Forelimb muscle (tissue), 1 donor: ENCODE measurements around the gene SSR1. TPM values are rescaled to one million over a fixed set of nuclear protein-coding genes. Genes with fewer than 3 reads are reported as not detected.
"Not testable (repeated sequence)": the region's sequence is repeated elsewhere in the genome, so short reads cannot be mapped to it uniquely, and the experiment has no call there.

Source experiments
- DNase-seq: peaks from one replicate; pipeline ENCODE4 v3.0.0-alpha.2; 2013; ENCODE audit warnings: low read depth
- polyA plus RNA-seq: library from polyadenylated mRNA; unstranded; fragments of 120-200 nt; gene quantifications from one replicate; pipeline ENCODE4 v1.2.1, GENCODE V29; 2013; ENCODE audit not compliant: insufficient read length

Gene SSR1
- polyA plus RNA-seq, 1 donor, result 73.2 TPM

DNA sequence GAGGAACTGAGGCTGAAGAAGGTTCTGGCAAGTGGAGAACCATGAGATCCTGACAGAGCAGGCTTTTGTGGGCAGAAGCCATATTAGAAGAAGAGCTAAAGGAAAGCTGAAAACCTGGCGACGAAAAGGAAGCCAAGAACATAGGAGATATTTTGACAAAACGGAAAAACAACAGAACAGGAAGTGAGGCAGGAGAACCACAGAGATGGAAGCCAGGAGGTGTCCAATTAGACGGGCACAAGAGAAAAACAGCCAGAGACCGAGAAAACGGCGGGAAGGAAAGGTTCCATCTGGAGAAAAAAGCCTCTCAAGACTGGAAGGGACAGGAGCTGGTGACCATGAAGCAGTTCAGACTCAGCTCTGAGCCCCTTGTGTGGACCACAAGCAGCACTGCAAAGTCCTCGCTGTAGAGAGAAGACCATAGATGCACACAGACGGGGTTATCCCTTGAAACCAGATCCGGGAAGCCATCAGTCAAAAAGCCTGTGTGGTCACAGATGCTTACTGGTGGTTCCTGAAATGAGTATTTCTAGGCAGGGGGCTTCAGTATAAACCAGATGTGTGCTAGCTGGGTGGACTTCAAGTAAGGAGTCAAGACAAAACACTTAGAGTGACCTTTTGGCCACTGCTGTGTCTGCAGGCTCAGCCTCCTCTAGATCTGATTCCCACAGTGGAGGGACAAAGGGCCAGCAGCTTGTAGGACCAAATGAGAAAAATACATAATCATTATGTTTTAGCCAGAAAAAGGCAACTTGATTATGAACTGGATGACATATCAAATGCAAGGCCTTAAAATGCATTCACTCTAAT lies 30.7 kb downstream of the SSR1 start:
- DNase-seq, result no peak

- no peak for DNase-seq
These were observed 36.8 kb downstream of the SSR1 start for GRCh38 chr6:7276199-7276524.

GRCh38 chr6:7274525-7274924 lies 38.5 kb downstream of the SSR1 start:
- DNase-seq, result not testable (repeated sequence)

GRCh38 chr6:7273709-7274108 lies 39.3 kb downstream of the SSR1 start:
- DNase-seq, result no peak

DNA sequence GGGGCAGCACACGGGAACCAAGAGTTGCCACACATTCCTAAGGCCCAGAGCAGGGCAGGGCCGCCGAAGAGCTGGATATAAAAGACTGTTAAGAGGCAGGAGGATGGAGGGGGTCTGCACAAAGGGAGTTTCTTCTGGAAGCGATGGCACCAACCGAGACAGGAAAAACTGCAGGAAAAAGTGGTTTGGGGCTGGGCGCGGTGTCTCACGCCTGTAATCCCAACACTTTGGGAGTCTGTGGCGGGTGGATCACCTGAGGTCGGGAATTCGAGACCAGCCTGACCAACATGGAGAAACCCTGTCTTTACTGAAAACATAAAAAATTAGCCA lies 41.8 kb downstream of the SSR1 start:
- DNase-seq, result no peak

DNA sequence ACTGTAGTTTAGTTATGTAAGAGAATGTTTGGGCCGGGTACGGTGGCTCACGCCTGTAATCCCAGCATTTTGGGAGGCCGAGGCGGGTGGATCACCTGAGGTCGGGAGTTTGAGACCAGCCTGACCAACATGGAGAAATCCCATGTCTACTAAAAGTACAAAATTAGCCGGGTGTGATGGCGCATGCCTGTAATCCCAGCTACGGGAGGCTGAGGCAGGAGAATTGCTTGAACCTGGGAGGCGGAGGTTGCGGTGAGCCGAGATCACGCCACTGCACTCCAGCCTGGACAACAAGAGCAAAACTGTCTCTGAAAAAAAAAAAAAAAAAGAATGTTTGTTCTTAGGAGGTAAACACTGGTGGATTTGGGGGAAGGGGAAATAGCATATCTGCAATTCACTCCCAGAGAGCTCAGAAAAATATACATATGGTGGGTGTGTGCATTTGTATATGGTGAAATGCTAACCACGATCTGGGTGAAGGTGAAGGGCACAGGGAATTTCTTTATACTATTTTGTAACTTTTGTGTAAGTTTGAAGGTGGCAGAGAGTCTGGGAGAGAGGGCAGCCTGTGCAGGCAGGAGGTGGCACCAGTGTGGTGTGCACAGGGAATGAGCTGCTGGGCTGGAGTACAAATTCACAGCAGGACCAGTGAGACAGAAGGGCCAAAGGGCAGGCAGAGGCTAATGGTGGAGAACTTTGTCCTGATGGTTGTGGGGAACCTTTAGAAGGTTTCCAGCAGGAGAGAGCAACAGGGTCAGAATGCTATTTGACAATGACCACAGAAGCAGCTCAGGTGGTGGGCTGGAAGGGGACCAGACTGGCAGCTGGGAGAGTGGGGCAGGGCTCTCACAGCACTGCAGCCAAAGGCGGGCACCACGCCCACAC lies 42.4 kb downstream of the SSR1 start:
- DNase-seq, result no peak

- DNase-seq, result no peak
These were observed 43.2 kb downstream of the SSR1 start for GRCh38 chr6:7269816-7270215.

DNA sequence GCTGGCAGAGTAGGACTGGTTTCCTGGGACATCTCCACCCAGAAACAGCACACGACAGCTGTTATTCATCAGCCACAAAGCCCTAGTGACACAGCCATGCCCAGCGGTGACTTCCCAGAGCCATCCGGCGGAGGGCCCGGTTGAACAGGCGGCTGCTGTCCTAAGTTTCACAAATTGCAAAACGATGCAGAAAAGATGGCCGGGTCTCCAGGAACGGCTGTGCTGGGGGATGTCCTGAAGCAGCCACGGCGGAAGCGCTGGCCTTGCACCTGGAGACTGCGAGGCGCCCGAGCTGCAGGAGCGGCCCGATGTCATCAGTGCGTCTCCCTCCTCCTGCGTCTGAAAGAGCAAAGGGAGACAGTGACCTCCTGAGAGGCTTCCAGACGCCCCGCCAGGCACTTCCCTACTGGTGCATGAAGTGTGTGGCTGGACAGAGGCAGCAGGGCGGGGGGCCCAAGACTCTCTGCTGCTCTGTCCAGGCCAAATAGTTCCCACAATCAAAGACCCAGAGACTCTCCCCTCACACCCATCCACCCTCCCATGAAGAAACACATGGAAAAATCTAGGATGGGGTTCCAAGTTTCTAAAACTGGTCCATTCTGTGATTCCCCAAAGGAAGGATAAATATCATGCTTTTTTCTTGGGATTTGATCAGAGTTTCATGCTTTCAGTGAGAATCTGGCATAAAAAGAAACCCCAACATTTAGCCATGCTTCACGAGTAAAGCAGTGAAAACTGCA lies 44.0 kb downstream of the SSR1 start:
- DNase-seq, result no peak

- no peak for DNase-seq
These were observed 44.6 kb downstream of the SSR1 start for GRCh38 chr6:7268362-7268761.

- no peak for DNase-seq
These were observed 45.4 kb downstream of the SSR1 start for GRCh38 chr6:7267466-7268091.

DNA sequence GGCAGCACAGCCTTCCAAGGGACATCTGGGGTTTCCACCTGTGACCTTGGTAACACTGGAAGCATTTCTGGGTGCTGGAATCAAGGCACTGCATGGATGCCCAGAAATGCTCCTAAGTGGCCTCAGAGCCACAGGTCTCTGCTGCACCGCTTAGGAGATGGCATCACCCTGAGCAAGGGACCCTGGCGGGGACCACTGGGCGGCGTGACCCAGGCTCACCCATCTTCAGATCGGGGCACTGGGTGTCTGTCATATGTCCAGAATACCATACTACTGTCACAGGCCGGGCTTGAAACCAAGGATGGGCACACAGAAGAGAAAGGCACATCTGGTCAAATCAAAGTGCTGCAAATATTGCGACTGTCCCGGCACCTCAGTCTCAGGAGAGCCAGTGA lies 45.9 kb downstream of the SSR1 start:
- DNase-seq, result no peak

- not testable (repeated sequence) for DNase-seq
These were observed 47.6 kb downstream of the SSR1 start for GRCh38 chr6:7265385-7265726.

DNA sequence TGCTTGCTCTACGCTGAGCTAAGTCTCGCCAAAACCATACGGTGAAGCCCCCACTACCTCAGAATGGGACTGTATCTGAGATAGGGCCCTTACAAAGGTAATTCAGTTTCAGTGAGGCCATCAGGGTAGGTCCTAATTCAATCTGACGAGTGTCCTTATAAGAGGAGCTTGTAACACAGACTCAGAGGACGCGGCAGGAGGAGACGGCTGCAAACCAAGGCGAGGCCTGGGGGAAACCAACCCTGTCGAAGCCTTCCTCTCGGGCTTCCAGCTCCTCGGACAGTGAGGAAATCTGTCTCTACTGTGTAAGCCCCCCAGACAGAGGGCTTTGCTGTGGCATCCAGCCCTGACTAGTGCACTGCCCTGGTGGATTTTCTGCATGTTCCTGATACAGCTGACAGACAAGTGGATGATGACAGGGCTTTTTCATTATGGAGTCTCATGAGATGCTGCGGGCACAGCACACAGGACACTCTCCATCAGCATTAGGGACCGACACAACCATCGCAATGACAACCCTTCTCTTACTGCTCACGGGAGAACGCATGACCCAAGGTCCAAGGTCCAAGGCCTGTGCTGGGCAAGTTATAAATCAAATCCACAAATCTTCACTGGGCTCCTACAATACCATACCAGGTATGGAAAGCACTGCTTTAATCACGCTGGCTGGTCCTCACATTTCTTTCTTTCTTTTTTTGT lies 48.2 kb downstream of the SSR1 start:
- no peak for DNase-seq

DNA sequence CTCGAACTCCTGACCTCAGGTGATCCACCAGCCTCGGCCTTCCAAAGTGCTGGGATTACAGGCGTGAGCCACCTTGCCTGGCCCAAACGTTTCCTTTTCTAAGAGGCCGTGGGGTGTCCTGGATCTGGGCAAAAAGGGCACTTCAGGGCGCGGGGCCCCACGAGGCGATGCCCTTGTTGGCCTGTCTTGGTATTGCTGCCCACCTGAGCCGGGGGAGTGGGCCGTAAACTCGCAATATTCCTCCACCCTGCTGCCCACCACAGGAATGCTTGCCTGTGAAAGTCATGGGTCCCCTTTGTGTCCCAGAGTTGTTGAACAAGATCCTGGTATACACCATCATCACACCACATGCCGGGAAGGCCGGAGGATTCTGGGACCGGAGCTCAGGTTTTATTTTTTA lies 49.0 kb downstream of the SSR1 start:
- no peak for DNase-seq

DNA sequence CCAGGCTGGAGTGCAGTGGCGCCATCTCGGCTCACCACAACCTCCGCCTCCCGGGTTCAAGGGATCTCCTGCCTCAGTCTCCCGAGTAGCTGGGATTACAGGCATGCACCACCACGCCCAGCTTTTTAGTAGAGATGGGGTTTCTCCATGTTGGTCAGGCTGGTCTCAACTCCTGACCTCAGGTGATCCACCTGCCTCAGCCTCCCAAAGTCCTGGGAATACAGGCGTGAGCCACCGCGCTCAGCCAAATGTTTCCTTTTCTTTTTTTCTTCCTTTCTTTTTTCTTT lies 49.5 kb downstream of the SSR1 start:
- DNase-seq, result not testable (repeated sequence)

- DNase-seq, result no peak
These were observed 50.1 kb downstream of the SSR1 start for GRCh38 chr6:7262746-7263518.

GRCh38 chr6:7261852-7262461 lies 51.0 kb downstream of the SSR1 start:
- no peak for DNase-seq

- peak; percentile 50 for DNase-seq
These were observed 51.8 kb downstream of the SSR1 start for GRCh38 chr6:7261032-7261841.

DNA sequence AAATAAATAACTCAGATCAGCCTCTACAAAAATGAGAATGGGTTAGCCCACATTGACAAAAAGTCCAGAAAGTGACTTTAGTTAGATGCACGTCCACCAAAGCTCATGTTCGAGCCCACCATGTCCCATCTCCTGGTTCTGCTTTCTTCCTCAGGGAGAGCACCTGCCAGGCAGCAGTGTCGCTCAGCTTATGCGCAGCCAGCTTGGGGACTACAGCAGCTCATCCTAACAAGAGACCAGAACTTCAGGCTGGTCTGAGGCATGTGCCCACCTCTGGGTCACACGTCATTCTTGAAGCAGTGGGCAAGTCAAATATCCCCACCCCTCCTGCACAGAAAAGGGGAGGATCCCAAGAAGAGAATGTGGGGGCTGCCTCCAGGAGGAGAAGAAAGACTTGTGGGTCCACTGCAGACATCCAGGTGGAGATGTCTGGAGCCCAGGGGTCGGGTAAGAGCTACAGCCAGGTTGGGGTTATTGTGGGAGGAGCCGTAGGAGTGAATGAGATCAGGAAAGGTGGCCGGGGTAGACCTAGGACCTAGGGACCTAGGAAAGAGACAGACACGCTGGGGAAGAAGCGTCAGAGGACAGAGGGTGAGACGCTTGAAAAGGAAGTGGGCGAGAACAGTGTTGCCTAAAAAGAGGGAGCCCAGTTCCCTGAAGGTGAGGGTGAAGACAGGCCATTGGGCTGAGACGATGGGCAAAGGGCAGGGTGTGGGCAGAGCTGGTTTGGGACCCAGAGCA lies 52.5 kb downstream of the SSR1 start:
- no peak for DNase-seq
